ENCODE results near the gene EBPL.

The EBPL gene

DNA sequence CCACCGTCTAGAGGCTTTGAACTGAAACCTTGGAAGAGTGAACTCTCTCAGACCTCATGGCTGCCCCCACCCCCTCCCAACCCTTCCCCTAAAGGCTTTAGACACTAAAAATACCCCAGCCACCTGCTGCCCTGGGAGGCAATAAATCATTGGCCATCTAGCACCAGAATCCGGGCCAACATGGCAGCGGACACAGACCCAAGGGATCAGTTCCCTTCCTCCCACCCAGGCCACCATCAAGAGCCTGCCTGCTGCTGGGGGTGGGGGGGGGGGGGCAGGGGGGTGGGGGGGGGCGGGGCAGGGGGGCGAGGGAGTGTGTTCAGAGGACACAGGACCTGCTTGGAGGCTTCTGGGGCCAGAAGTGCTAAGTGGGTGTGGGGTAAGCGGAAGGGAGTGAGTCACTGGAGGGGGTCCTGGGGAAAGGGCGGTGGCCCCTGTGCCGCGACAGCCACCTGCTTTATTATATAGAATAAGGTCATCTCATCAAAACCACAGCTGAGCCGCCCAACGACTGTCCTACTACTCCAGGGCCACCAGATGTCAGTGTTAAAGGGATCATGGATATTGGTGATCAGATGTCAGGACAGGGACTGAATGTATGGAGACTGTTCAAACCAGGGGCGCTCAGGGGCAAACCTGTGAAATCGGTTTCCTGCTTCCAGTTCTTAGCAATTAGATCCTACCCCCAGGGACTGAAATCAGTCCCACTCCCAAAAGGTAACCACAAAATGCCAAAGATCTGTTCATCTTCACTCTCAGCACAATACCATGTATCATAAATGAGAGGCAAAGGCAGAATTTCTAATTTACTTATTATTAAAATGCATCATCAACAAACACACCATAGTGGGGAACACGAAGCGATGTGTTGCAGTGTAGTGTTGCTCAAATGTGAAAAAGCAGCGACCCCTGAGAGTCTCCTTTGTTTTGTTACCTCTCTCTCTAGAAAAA lies 38.7 kb downstream of the EBPL start (continued):
- TF ChIP-seq, protein P1, sequence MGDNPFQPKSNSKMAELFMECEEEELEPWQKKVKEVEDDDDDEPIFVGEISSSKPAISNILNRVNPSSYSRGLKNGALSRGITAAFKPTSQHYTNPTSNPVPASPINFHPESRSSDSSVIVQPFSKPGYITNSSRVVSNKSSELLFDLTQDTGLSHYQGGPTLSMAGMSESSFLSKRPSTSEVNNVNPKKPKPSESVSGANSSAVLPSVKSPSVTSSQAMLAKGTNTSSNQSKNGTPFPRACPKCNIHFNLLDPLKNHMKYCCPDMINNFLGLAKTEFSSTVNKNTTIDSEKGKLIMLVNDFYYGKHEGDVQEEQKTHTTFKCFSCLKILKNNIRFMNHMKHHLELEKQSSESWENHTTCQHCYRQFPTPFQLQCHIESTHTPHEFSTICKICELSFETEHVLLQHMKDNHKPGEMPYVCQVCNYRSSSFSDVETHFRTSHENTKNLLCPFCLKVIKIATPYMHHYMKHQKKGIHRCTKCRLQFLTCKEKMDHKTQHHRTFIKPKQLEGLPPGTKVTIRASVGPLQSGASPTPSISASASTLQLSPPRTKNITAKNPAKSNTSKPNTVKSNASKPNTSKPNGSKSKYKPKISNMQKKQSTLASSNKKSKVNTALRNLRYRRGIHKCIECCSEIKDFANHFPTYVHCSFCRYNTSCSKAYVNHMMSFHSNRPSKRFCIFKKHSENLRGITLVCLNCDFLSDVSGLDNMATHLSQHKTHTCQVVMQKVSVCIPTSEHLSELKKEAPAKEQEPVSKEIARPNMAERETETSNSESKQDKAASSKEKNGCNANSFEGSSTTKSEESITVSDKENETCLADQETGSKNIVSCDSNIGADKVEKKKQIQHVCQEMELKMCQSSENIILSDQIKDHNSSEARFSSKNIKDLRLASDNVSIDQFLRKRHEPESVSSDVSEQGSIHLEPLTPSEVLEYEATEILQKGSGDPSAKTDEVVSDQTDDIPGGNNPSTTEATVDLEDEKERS (tag by site-specific recombination; IDR thresholded peaks at IDR 0.05) = no peak
- TF ChIP-seq, protein P2, sequence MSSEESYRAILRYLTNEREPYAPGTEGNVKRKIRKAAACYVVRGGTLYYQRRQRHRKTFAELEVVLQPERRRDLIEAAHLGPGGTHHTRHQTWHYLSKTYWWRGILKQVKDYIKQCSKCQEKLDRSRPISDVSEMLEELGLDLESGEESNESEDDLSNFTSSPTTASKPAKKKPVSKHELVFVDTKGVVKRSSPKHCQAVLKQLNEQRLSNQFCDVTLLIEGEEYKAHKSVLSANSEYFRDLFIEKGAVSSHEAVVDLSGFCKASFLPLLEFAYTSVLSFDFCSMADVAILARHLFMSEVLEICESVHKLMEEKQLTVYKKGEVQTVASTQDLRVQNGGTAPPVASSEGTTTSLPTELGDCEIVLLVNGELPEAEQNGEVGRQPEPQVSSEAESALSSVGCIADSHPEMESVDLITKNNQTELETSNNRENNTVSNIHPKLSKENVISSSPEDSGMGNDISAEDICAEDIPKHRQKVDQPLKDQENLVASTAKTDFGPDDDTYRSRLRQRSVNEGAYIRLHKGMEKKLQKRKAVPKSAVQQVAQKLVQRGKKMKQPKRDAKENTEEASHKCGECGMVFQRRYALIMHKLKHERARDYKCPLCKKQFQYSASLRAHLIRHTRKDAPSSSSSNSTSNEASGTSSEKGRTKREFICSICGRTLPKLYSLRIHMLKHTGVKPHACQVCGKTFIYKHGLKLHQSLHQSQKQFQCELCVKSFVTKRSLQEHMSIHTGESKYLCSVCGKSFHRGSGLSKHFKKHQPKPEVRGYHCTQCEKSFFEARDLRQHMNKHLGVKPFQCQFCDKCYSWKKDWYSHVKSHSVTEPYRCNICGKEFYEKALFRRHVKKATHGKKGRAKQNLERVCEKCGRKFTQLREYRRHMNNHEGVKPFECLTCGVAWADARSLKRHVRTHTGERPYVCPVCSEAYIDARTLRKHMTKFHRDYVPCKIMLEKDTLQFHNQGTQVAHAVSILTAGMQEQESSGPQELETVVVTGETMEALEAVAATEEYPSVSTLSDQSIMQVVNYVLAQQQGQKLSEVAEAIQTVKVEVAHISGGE (tag by site-specific recombination; conservative IDR thresholded peaks at IDR 0.05; ENCODE audit: low read depth) = no peak
- TF ChIP-seq ZNF654 (tag by site-specific recombination; IDR thresholded peaks at IDR 0.05; ENCODE audit: low read depth) (peak; percentile 55), ZNF175 (tag by site-specific recombination; IDR thresholded peaks at IDR 0.05) (no peak), ZBTB48 (tag by site-specific recombination; IDR thresholded peaks at IDR 0.05) (0 out of 2 replicates have a peak, but pooled peaks have one; percentile 55), BCL11A (tag by site-specific recombination; IDR thresholded peaks at IDR 0.05; ENCODE audit: low read depth) (no peak), ZNF138 (tag by site-specific recombination; IDR thresholded peaks at IDR 0.05; ENCODE audit: borderline replicate concordance) (no peak), SP2 (tag by site-specific recombination; IDR thresholded peaks at IDR 0.05) (no peak), KLF1 (tag by site-specific recombination; IDR thresholded peaks at IDR 0.05) (peak; percentile 54), KLF16 (tag by site-specific recombination; IDR thresholded peaks at IDR 0.05) (no peak), ZBTB17 (tag by site-specific recombination; IDR thresholded peaks at IDR 0.05) (peak; percentile 17; the same call in 1 of the 2 replicates), ZNF391 (tag by site-specific recombination; IDR thresholded peaks at IDR 0.05; ENCODE audit: borderline replicate concordance, low read depth) (no peak), ZNF776 (tag by site-specific recombination; IDR thresholded peaks at IDR 0.05; ENCODE audit: borderline replicate concordance) (no peak)
- TF ChIP-seq, protein P3, sequence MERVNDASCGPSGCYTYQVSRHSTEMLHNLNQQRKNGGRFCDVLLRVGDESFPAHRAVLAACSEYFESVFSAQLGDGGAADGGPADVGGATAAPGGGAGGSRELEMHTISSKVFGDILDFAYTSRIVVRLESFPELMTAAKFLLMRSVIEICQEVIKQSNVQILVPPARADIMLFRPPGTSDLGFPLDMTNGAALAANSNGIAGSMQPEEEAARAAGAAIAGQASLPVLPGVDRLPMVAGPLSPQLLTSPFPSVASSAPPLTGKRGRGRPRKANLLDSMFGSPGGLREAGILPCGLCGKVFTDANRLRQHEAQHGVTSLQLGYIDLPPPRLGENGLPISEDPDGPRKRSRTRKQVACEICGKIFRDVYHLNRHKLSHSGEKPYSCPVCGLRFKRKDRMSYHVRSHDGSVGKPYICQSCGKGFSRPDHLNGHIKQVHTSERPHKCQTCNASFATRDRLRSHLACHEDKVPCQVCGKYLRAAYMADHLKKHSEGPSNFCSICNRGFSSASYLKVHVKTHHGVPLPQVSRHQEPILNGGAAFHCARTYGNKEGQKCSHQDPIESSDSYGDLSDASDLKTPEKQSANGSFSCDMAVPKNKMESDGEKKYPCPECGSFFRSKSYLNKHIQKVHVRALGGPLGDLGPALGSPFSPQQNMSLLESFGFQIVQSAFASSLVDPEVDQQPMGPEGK (tag by site-specific recombination; IDR thresholded peaks at IDR 0.05) = peak; percentile 46; the same call in 1 of the 2 replicates
- TF ChIP-seq, protein P4, sequence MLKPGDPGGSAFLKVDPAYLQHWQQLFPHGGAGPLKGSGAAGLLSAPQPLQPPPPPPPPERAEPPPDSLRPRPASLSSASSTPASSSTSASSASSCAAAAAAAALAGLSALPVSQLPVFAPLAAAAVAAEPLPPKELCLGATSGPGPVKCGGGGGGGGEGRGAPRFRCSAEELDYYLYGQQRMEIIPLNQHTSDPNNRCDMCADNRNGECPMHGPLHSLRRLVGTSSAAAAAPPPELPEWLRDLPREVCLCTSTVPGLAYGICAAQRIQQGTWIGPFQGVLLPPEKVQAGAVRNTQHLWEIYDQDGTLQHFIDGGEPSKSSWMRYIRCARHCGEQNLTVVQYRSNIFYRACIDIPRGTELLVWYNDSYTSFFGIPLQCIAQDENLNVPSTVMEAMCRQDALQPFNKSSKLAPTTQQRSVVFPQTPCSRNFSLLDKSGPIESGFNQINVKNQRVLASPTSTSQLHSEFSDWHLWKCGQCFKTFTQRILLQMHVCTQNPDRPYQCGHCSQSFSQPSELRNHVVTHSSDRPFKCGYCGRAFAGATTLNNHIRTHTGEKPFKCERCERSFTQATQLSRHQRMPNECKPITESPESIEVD (tag by site-specific recombination; IDR thresholded peaks at IDR 0.05) = no peak
- TF ChIP-seq, protein P5, sequence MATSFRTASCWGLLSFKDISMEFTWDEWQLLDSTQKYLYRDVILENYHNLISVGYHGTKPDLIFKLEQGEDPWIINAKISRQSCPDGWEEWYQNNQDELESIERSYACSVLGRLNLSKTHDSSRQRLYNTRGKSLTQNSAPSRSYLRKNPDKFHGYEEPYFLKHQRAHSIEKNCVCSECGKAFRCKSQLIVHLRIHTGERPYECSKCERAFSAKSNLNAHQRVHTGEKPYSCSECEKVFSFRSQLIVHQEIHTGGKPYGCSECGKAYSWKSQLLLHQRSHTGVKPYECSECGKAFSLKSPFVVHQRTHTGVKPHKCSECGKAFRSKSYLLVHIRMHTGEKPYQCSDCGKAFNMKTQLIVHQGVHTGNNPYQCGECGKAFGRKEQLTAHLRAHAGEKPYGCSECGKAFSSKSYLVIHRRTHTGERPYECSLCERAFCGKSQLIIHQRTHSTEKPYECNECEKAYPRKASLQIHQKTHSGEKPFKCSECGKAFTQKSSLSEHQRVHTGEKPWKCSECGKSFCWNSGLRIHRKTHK (tag by site-specific recombination; IDR thresholded peaks at IDR 0.05) = no peak
